Measurements from ENCODE around the gene PTPN12.
A peak's percentile ranks its signal among the peaks of the same experiment; 100 is the strongest.

The PTPN12 gene

DNA sequence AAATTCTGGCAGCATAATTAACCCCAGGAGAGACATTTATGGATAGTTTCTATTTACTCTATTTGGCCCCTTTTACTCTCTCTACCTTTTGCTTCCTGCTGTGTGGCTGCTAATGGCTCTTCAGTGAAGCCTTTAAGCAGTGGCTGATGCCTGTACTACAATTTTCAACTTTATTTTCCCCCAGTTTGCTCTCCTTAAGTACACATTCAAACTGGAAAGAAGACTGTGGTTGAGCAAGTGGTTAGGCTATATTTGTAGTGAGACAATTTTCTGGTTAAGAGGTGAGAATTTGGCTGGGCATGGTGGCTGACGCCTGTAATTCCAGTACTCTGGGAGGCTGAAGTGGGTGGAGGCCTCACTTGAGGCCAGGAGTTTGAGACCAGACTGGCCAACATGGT, 150.7 kb downstream of the PTPN12 start:
- Mint-ChIP-seq H3K27ac (peak overlapping the region; percentile 12), H3K9me3 (no peaks in the 10 kb centered on the region), H3K4me1 (peaks cover 21% of the 10 kb centered on the region), H3K27me3 (no peaks in the 10 kb centered on the region), H3K4me3 (no peak overlapping the region), H3K36me3 (ENCODE audit: low read depth) (peaks cover 23% of the 10 kb centered on the region)
- ATAC-seq = peak; percentile 87
- DNase-seq = peak; percentile 13
